GM18870 (cell line): ENCODE data around the gene BOLA1.
"Not testable (repeated sequence)": the region's sequence is repeated elsewhere in the genome, so short reads cannot be mapped to it uniquely, and the experiment has no call there.

ENCODE experiments used
- ATAC-seq: cut with Tn5 transposase; IDR thresholded peaks from one replicate; pipeline ENCODE4 v1.9.1; 2021; ENCODE audit warnings: moderate library complexity; ENCODE audit not compliant: unreplicated experiment

BOLA1 gene

GRCh38 chr1:149886396-149887195 lies 12.8 kb upstream of the BOLA1 start:
- ATAC-seq, result peak; percentile 69

- ATAC-seq, result not testable (repeated sequence)
These were observed 12.2 kb upstream of the BOLA1 start for GRCh38 chr1:149887196-149887455.

- ATAC-seq, result peak; percentile 46
These were observed 11.7 kb upstream of the BOLA1 start for GRCh38 chr1:149887456-149888246.

- no peak for ATAC-seq
These were observed 10.9 kb upstream of the BOLA1 start for GRCh38 chr1:149888247-149888998.

- ATAC-seq, result no peak
These were observed 10.4 kb upstream of the BOLA1 start for GRCh38 chr1:149888999-149889289.

- no peak for ATAC-seq
These were observed 2.8 kb upstream of the BOLA1 start for GRCh38 chr1:149896575-149896974.

- ATAC-seq, result no peak
These were observed 4.6 kb downstream of the BOLA1 start for GRCh38 chr1:149903836-149904491.

- no peak for ATAC-seq
These were observed 7.3 kb downstream of the BOLA1 start for GRCh38 chr1:149906570-149907075.

- ATAC-seq, result no peak
These were observed 15.2 kb downstream of the BOLA1 start for GRCh38 chr1:149914545-149914944.

GRCh38 chr1:149915429-149916192 lies 16.2 kb downstream of the BOLA1 start:
- no peak for ATAC-seq

GRCh38 chr1:149916193-149916897 lies 17.0 kb downstream of the BOLA1 start:
- ATAC-seq, result no peak

GRCh38 chr1:149916898-149917252 lies 17.5 kb downstream of the BOLA1 start:
- ATAC-seq, result no peak

GRCh38 chr1:149917571-149918144 lies 18.3 kb downstream of the BOLA1 start, which contains the start of gene SV2A:
Gene SV2A (minus strand): TSS chr1:149917844. CDS start chr1:149913840, 4,004 bp downstream.
- no peak for ATAC-seq

- ATAC-seq, result no peak
These were observed 24.3 kb downstream of the BOLA1 start for GRCh38 chr1:149923626-149924025.

GRCh38 chr1:149925345-149925744 lies 26.0 kb downstream of the BOLA1 start:
- ATAC-seq, result no peak

- no peak for ATAC-seq
These were observed 26.4 kb downstream of the BOLA1 start for GRCh38 chr1:149925751-149926150.

GRCh38 chr1:149926296-149926695 lies 26.9 kb downstream of the BOLA1 start:
- no peak for ATAC-seq

GRCh38 chr1:149927056-149927562 lies 27.7 kb downstream of the BOLA1 start:
- no peak for ATAC-seq
